ENCODE data around the gene ADCY3. TPM values are rescaled to one million over a fixed set of nuclear protein-coding genes. Genes with fewer than 3 reads are reported as not detected.

The ADCY3 gene
- total RNA-seq, 4 donors from 2014 or later, result 3.9 to 16.6 (median 12.3) TPM

- Histone ChIP-seq H3K4me1 (peaks cover 3% of the 10 kb centered on the region in 2 donors), H3K4me3 (no peak overlapping the region), H3K36me3 (no peaks in the 10 kb centered on the region), H3K27me3 (no peaks in the 10 kb centered on the region), H3K27ac (peak overlapping the region; percentile 4 to 48 (median 30)), H3K9me3 (no peaks in the 10 kb centered on the region)
- intact Hi-C loops (cut with DNase I; ENCODE audit: low total_unique reads) (no loop called here), in situ Hi-C loops (cut with MboI; ENCODE audit: low sequenced_read_pairs in 4 of 4) (no loop called here)
- ATAC-seq (no peak), DNase-seq (no peak)
- no peak for TF ChIP-seq POLR2A (IDR thresholded peaks at IDR 0.05)
- no peak for TF ChIP-seq CTCF (IDR thresholded peaks at IDR 0.05 in 4 of 5, conservative IDR thresholded peaks at IDR 0.05 in 1 of 5)
Observed at GRCh38 chr2:24886691-24887304, 33.2 kb downstream of the ADCY3 start.

DNA sequence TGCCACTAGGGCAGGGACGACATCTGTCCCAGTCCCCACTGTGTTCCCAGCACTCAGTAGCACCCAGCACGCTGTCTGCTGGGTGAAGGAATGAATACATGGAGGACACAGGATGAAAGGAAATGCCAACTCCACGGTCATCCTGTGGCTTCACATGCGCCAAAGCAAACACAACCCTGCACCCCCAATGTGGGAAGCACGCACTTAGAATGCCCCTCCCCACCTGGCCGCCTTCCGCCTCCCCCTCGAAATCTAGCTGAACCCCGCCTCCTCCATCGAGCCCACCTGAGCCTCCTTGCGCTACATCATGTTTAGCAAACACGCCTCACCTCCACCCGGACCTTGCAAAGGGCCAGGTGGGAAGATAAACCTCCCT is 33.9 kb downstream of the ADCY3 start:
- Histone ChIP-seq H3K4me3 (no peak overlapping the region), H3K27me3 (no peaks in the 10 kb centered on the region), H3K36me3 (no peaks in the 10 kb centered on the region), H3K4me1 (peaks cover 3% of the 10 kb centered on the region in 2 donors), H3K9me3 (no peaks in the 10 kb centered on the region), H3K27ac (peak overlapping the region in 2 of 4 donors; percentile 38 to 48)
- no peak for TF ChIP-seq POLR2A (IDR thresholded peaks at IDR 0.05)
- TF ChIP-seq CTCF (IDR thresholded peaks at IDR 0.05 in 4 of 5, conservative IDR thresholded peaks at IDR 0.05 in 1 of 5), result no peak
- intact Hi-C loops (cut with DNase I; ENCODE audit: low total_unique reads), result no loop called here
- no peak for ATAC-seq
- in situ Hi-C loops (cut with MboI; ENCODE audit: low sequenced_read_pairs in 4 of 4), result no loop called here
- DNase-seq, result no peak

- peaks cover 3% of the 10 kb centered on the region in 2 donors for H3K4me1 ChIP-seq
- no peak for TF ChIP-seq POLR2A (IDR thresholded peaks at IDR 0.05)
- TF ChIP-seq CTCF (IDR thresholded peaks at IDR 0.05 in 4 of 5, conservative IDR thresholded peaks at IDR 0.05 in 1 of 5), result no peak
- no peak for ATAC-seq
- no peak overlapping the region for H3K4me3 ChIP-seq
- H3K27ac ChIP-seq, result peak overlapping the region in 2 of 4 donors; percentile 48 to 55
- H3K27me3 ChIP-seq, result no peaks in the 10 kb centered on the region
- intact Hi-C loops (cut with DNase I; ENCODE audit: low total_unique reads), result no loop called here
- in situ Hi-C loops (cut with MboI; ENCODE audit: low sequenced_read_pairs in 4 of 4), result no loop called here
- no peaks in the 10 kb centered on the region for H3K36me3 ChIP-seq
- H3K9me3 ChIP-seq, result no peaks in the 10 kb centered on the region
- no peak for DNase-seq
Observed at GRCh38 chr2:24885221-24886125, 34.6 kb downstream of the ADCY3 start.

DNA sequence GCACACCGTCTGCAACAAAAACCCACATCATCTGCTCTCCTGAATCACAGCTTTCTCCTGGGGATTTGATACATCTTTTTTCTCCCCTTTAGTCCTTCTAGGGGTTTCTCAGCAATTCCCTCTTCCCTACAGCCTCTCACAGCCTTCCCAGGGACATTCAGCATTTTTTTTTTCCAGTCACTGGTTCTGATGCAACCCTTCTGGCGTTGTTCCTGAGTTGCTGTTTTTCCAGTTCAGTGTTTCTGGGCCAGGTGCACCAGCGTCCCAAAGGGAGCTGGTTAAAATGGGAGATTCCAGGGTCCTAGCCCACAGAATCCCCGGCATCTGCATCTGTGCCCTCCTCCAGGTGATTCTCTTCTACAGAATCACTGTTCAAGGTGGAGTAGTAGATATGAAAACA is 36.1 kb downstream of the ADCY3 start:
- H3K4me1 ChIP-seq, result peaks cover 3% of the 10 kb centered on the region in 2 donors
- H3K36me3 ChIP-seq, result no peaks in the 10 kb centered on the region
- TF ChIP-seq POLR2A (IDR thresholded peaks at IDR 0.05) (no peak), CTCF (IDR thresholded peaks at IDR 0.05 in 4 of 5, conservative IDR thresholded peaks at IDR 0.05 in 1 of 5) (no peak)
- peak overlapping the region in 3 of 4 donors; percentile 47 to 55 (median 48) for H3K27ac ChIP-seq
- H3K27me3 ChIP-seq, result no peaks in the 10 kb centered on the region
- in situ Hi-C loops (cut with MboI; ENCODE audit: low sequenced_read_pairs in 4 of 4), result no loop called here
- intact Hi-C loops (cut with DNase I; ENCODE audit: low total_unique reads), result loop anchor here (5.0 kb wide), 1 partner anchor 38 kb away; the partner anchor contains the start of gene ADCY3
- no peak overlapping the region for H3K4me3 ChIP-seq
- ATAC-seq (peak; percentile 59), DNase-seq (no peak)
- H3K9me3 ChIP-seq, result no peaks in the 10 kb centered on the region
